ENCODE data around the gene IDH3A.

DNA sequence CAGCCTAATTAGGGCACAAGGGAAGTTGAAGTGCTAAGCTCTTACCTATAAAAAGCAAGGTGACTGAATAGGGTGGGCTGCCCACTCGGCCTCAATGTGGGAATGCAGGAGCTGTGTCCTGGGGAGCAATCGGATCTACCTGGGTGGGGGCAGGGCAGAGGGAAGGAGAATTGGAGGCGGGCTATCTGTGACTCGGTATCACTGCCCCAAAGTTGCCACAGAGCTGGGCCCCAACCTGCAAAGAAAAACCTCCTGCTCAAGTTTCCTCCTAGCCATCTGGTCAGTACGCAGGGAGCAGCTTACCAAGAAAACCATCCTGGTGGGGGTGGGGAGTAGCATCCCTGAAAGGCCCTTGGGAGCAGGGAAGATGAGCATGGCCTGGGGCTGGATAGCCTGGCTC, 28.6 kb upstream of the IDH3A start:
- TF ChIP-seq, protein P1, sequence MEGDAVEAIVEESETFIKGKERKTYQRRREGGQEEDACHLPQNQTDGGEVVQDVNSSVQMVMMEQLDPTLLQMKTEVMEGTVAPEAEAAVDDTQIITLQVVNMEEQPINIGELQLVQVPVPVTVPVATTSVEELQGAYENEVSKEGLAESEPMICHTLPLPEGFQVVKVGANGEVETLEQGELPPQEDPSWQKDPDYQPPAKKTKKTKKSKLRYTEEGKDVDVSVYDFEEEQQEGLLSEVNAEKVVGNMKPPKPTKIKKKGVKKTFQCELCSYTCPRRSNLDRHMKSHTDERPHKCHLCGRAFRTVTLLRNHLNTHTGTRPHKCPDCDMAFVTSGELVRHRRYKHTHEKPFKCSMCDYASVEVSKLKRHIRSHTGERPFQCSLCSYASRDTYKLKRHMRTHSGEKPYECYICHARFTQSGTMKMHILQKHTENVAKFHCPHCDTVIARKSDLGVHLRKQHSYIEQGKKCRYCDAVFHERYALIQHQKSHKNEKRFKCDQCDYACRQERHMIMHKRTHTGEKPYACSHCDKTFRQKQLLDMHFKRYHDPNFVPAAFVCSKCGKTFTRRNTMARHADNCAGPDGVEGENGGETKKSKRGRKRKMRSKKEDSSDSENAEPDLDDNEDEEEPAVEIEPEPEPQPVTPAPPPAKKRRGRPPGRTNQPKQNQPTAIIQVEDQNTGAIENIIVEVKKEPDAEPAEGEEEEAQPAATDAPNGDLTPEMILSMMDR (IDR thresholded peaks at IDR 0.05 in 2 of 3, conservative IDR thresholded peaks at IDR 0.05 in 1 of 3; ENCODE audit: insufficient read depth in 2 of 3, low read depth in 1 of 3, low read length in 3 of 3), result no peak
- TF ChIP-seq BACH1 (tag; IDR thresholded peaks at IDR 0.05) (no peak), ZZZ3 (IDR thresholded peaks at IDR 0.05) (no peak), SIN3A (IDR thresholded peaks at IDR 0.05; ENCODE audit: borderline replicate concordance in 2 of 2, control insufficient read depth in 1 of 2, low read depth in 2 of 2, low read length in 2 of 2) (no peak), TCF3 (CRISPR knock-in tag; IDR thresholded peaks at IDR 0.05) (no peak)
- TF ChIP-seq, protein P2, sequence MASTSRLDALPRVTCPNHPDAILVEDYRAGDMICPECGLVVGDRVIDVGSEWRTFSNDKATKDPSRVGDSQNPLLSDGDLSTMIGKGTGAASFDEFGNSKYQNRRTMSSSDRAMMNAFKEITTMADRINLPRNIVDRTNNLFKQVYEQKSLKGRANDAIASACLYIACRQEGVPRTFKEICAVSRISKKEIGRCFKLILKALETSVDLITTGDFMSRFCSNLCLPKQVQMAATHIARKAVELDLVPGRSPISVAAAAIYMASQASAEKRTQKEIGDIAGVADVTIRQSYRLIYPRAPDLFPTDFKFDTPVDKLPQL (IDR thresholded peaks at IDR 0.05; ENCODE audit: extremely low read depth, insufficient read length), result no peak
